Osteoblast (primary cell): ENCODE measurements around the gene GPR108. TPM values are rescaled to one million over a fixed set of nuclear protein-coding genes. Genes with fewer than 3 reads are reported as not detected.

Experiments used
- DNase-seq: peaks from one replicate; pipeline ENCODE4 v3.0.0; 2011; ENCODE audit warnings: low spot score, mixed read lengths; ENCODE audit not compliant: insufficient read length; ENCODE audit errors: missing footprints
- H2AFZ ChIP-seq: 2 replicates; pipeline ENCODE4 v1.6.0; 2011; ENCODE audit warnings: mild to moderate bottlenecking, low read length
- H3K27ac ChIP-seq: 2 replicates; pipeline ENCODE4 v1.5.1; 2011; ENCODE audit warnings: mild to moderate bottlenecking, low read depth, low read length, moderate library complexity
- H3K27me3 ChIP-seq: 2 replicates; pipeline ENCODE4 v1.6.0; 2012; ENCODE audit warnings: mild to moderate bottlenecking, control low read depth, inconsistent platforms, low read length, moderate library complexity; ENCODE audit not compliant: insufficient read depth
- H3K36me3 ChIP-seq: 2 replicates; pipeline ENCODE4 v1.5.1; 2011; ENCODE audit warnings: mild to moderate bottlenecking, low read length, control low read depth, moderate library complexity; ENCODE audit not compliant: insufficient read depth
- H3K4me1 ChIP-seq: 2 replicates; pipeline ENCODE4 v1.5.1; 2011; ENCODE audit warnings: mild to moderate bottlenecking, low read length, control low read depth, moderate library complexity; ENCODE audit not compliant: insufficient read depth
- H3K4me2 ChIP-seq: 2 replicates; pipeline ENCODE4 v1.6.0; 2011; ENCODE audit warnings: mild to moderate bottlenecking, low read length; ENCODE audit not compliant: insufficient read depth
- H3K4me3 ChIP-seq: fragments of 200-600 bp; sonication (generic); 3 replicates; pipeline ENCODE4 v1.5.1; 2012; ENCODE audit warnings: mild to moderate bottlenecking, low read length, inconsistent platforms; ENCODE audit not compliant: insufficient read depth
- H3K79me2 ChIP-seq: 2 replicates; pipeline ENCODE4 v1.6.0; 2012; ENCODE audit warnings: mild to moderate bottlenecking, low read length, control low read depth, inconsistent platforms; ENCODE audit not compliant: insufficient read depth
- H3K9me3 ChIP-seq: 2 replicates; pipeline ENCODE4 v1.5.1; 2011; ENCODE audit warnings: low read depth, low read length, control low read depth
- H4K20me1 ChIP-seq: 2 replicates; pipeline ENCODE4 v1.6.0; 2012; ENCODE audit warnings: mild to moderate bottlenecking, low read length, control low read depth; ENCODE audit not compliant: insufficient read depth
- CTCF ChIP-seq: IDR thresholded peaks from 2 replicates; pipeline ENCODE4 v1.5.1; 2011; ENCODE audit warnings: mild to moderate bottlenecking, low read depth, low read length, moderate library complexity; ENCODE audit errors: extremely low read depth
- total RNA-seq: library from RNA; depleted of rRNA; stranded (reverse); fragments of >200 nt; gene quantifications from 2 replicates; pipeline ENCODE4 v1.2.3, GENCODE V29; 2012

Gene GPR108
- total RNA-seq, result 42.3 and 52.2 TPM in 2 replicates

GRCh38 chr19:6737284-6737872, at the start of gene GPR108:
TSS of gene GPR108 (minus strand) at chr19:6737580. CDS start at chr19:6737576, 4 bp downstream.
- peak within 1 kb of the TSS; percentile 92 for H2AFZ ChIP-seq
- H3K36me3 ChIP-seq, result no peaks in the 10 kb centered on the region
- peaks cover 33% of the 10 kb centered on the region for H3K4me1 ChIP-seq
- no peaks in the 10 kb centered on the region for H3K9me3 ChIP-seq
- no peaks in the 10 kb centered on the region for H3K27me3 ChIP-seq
- no peak for TF ChIP-seq CTCF
- peak; percentile 100 for DNase-seq
- H4K20me1 ChIP-seq, result peaks cover 7% of the 10 kb centered on the region
- H3K79me2 ChIP-seq, result peaks cover 29% of the 10 kb centered on the region
- peak within 1 kb of the TSS; percentile 83 for H3K4me2 ChIP-seq
- peak within 1 kb of the TSS; percentile 84 for H3K27ac ChIP-seq
- H3K4me3 ChIP-seq, result peak within 1 kb of the TSS; percentile 93

- Histone ChIP-seq H3K4me2 (no peak overlapping the region), H3K79me2 (no peaks in the 10 kb centered on the region), H3K27me3 (no peaks in the 10 kb centered on the region), H3K27ac (no peak overlapping the region), H3K36me3 (no peaks in the 10 kb centered on the region), H3K9me3 (no peaks in the 10 kb centered on the region), H3K4me1 (no peaks in the 10 kb centered on the region), H2AFZ (no peak overlapping the region), H4K20me1 (no peaks in the 10 kb centered on the region), H3K4me3 (no peak overlapping the region)
- TF ChIP-seq CTCF, result no peak
- peak; percentile 52 for DNase-seq
These were observed 41.8 kb upstream of the GPR108 start for GRCh38 chr19:6779206-6779605.

- no peaks in the 10 kb centered on the region for H3K9me3 ChIP-seq
- H3K4me2 ChIP-seq, result no peak overlapping the region
- no peak overlapping the region for H3K27ac ChIP-seq
- no peak for DNase-seq
- H3K27me3 ChIP-seq, result no peaks in the 10 kb centered on the region
- TF ChIP-seq CTCF, result no peak
- no peaks in the 10 kb centered on the region for H3K4me1 ChIP-seq
- H4K20me1 ChIP-seq, result no peaks in the 10 kb centered on the region
- no peaks in the 10 kb centered on the region for H3K36me3 ChIP-seq
- no peaks in the 10 kb centered on the region for H3K79me2 ChIP-seq
- H2AFZ ChIP-seq, result no peak overlapping the region
- H3K4me3 ChIP-seq, result no peak overlapping the region
These were observed 41.0 kb upstream of the GPR108 start for GRCh38 chr19:6778386-6778785.

GRCh38 chr19:6777434-6777833, 40.1 kb upstream of the GPR108 start:
- Histone ChIP-seq H4K20me1 (no peaks in the 10 kb centered on the region), H3K27ac (no peak overlapping the region), H3K4me2 (no peak overlapping the region), H3K36me3 (no peaks in the 10 kb centered on the region), H3K4me1 (no peaks in the 10 kb centered on the region), H3K4me3 (no peak overlapping the region), H3K79me2 (no peaks in the 10 kb centered on the region), H3K27me3 (no peaks in the 10 kb centered on the region), H3K9me3 (no peaks in the 10 kb centered on the region), H2AFZ (no peak overlapping the region)
- TF ChIP-seq CTCF, result no peak
- DNase-seq, result peak; percentile 52
